HL-60 (cell line): ENCODE results near the gene PEAK3.

Experiments
- DNase-seq, 2 experiments: peaks; one replicate each; pipeline ENCODE4 v3.0.0-alpha.2; 2010 to 2020; ENCODE audit warnings: low read depth in 1 of 2, low spot score in 1 of 2
- H3K27ac ChIP-seq: fragments of 250-450 bp; sonication (Bioruptor Pico); replicated peaks from 2 replicates; pipeline ENCODE4 v1.5.1; 2020; ENCODE audit warnings: mild to moderate bottlenecking, moderate library complexity
- H3K27me3 ChIP-seq: fragments of 250-450 bp; sonication (Bioruptor Pico); 2 replicates; pipeline ENCODE4 v1.5.1; 2021; ENCODE audit warnings: mild to moderate bottlenecking, moderate library complexity; ENCODE audit not compliant: insufficient read depth, poor library complexity, severe bottlenecking
- H3K4me3 ChIP-seq: replicated peaks from 2 replicates; pipeline ENCODE4 v1.5.1; 2011; ENCODE audit warnings: mild to moderate bottlenecking, control low read depth, low read length; ENCODE audit not compliant: insufficient read depth
- CTCF ChIP-seq: IDR thresholded peaks from one replicate; pipeline ENCODE4 v1.5.1; 2011; ENCODE audit warnings: low read length, control low read depth, inconsistent platforms; ENCODE audit not compliant: insufficient read depth
- GABPA ChIP-seq: IDR thresholded peaks from 2 replicates; pipeline ENCODE4 v1.6.1; 2012; ENCODE audit warnings: low read depth
- POLR2AphosphoS5 ChIP-seq: IDR thresholded peaks from 2 replicates; pipeline ENCODE4 v1.6.1; 2012; ENCODE audit warnings: low read depth
- REST ChIP-seq: IDR thresholded peaks from 2 replicates; pipeline ENCODE4 v1.6.1; 2012; ENCODE audit warnings: low read depth; ENCODE audit not compliant: insufficient replicate concordance
- SPI1 ChIP-seq: IDR thresholded peaks from 2 replicates; pipeline ENCODE4 v1.6.1; 2012; ENCODE audit warnings: low read depth, mild to moderate bottlenecking, borderline replicate concordance

PEAK3 gene

GRCh38 chr19:2269244-2270156, 12.5 kb downstream of the PEAK3 start:
- Histone ChIP-seq H3K4me3 (peak overlapping the region; percentile 98), H3K27ac (peak overlapping the region; percentile 97), H3K27me3 (no peaks in the 10 kb centered on the region)
- DNase-seq: peak; percentile 93 to 98
- TF ChIP-seq CTCF: no peak
- TF ChIP-seq GABPA: no peak
- peak; percentile 81 for TF ChIP-seq REST
- TF ChIP-seq POLR2AphosphoS5: peak; percentile 99

- Histone ChIP-seq H3K4me3 (peak overlapping the region; percentile 65), H3K27me3 (no peaks in the 10 kb centered on the region), H3K27ac (peak overlapping the region; percentile 75)
- TF ChIP-seq CTCF (no peak), POLR2AphosphoS5 (no peak)
- no peak for DNase-seq
Measured at GRCh38 chr19:2268861-2269243, 13.1 kb downstream of the PEAK3 start.

- DNase-seq: no peak
- H3K4me3 ChIP-seq: peak overlapping the region; percentile 65; the same call in 1 of the 2 replicates
- H3K27me3 ChIP-seq: no peaks in the 10 kb centered on the region
- no peak for TF ChIP-seq CTCF
- no peak for TF ChIP-seq POLR2AphosphoS5
- TF ChIP-seq GABPA: no peak
- no peak for TF ChIP-seq REST
- no peak for TF ChIP-seq SPI1
- H3K27ac ChIP-seq: peak overlapping the region; percentile 75
Measured at GRCh38 chr19:2268480-2268830, 13.5 kb downstream of the PEAK3 start.
